ENCODE data around the gene PDE2A.

The PDE2A gene

DNA sequence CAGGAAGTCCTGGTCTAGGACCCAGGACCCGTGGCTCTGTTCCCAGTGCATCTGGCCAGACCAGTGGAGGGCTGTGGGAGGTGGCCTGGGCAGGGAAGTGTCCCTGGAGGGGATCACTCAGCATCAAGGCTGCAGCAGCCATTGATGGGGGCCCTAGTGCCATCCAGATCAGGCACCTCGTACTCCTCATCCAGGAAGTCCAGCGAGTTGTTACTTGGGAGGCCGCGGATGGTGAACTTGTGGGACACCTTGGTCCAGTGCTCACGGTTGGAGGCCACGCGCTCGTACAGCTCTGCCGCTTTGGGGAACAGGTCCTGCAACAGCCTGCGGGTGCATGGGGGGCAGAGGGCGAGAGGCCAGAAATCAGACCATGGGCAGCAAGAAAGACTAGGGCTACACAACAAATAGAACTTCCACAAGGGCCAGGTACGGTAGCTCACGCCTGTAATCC lies 96.9 kb downstream of the PDE2A start:
- in situ Hi-C loops (cut with HindIII; ENCODE audit: low sequenced_read_pairs): no loop called here
- TF ChIP-seq, protein P1, sequence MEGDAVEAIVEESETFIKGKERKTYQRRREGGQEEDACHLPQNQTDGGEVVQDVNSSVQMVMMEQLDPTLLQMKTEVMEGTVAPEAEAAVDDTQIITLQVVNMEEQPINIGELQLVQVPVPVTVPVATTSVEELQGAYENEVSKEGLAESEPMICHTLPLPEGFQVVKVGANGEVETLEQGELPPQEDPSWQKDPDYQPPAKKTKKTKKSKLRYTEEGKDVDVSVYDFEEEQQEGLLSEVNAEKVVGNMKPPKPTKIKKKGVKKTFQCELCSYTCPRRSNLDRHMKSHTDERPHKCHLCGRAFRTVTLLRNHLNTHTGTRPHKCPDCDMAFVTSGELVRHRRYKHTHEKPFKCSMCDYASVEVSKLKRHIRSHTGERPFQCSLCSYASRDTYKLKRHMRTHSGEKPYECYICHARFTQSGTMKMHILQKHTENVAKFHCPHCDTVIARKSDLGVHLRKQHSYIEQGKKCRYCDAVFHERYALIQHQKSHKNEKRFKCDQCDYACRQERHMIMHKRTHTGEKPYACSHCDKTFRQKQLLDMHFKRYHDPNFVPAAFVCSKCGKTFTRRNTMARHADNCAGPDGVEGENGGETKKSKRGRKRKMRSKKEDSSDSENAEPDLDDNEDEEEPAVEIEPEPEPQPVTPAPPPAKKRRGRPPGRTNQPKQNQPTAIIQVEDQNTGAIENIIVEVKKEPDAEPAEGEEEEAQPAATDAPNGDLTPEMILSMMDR (IDR thresholded peaks at IDR 0.05; ENCODE audit: low read depth, low read length): no peak
- no peak overlapping the region for H3K4me3 ChIP-seq (ENCODE audit: low read depth, low read length)
- no peak for DNase-seq (ENCODE audit: low read depth, low spot score)

DNA sequence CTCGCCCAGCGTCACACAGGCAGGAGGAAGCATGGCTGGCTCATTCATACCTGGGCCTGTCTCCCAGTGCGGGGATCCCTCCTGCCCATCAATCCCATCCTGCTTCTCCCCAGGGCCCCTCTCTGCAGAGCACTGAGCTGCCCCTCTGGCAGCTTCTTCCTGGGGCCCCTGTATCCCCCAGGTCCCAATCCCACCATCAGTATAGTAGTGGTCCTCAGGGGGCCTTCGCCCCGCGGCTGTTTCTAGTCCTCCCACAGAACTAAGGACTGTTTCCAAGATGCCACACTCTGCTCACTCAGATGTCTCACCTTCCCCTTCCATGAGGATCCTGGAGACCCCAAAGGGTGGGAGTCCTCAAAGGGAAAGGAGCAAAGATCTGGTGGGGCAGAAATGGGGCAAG lies 97.6 kb downstream of the PDE2A start:
- H3K4me3 ChIP-seq (ENCODE audit: low read depth, low read length): no peak overlapping the region
- TF ChIP-seq, protein P1 (IDR thresholded peaks at IDR 0.05; ENCODE audit: low read depth, low read length): no peak
- in situ Hi-C loops (cut with HindIII; ENCODE audit: low sequenced_read_pairs): no loop called here
- no peak for DNase-seq (ENCODE audit: low read depth, low spot score)

DNA sequence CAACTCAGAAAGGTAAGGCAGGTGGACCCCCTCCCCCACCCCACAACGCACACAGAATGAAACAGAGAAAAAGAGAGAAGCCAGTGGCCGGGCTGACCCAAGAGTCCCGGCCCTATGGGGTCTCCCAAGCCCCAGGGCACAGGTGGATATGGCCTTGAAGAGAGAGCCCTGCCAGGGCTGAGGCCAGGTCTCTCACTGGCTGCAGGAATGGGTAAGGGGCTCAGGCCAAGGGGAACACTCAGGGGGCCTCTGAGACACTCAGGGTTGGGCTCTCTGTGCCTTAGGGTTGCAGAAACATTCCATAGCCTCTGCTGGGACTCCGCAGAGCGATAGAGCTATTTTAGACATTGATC lies 98.0 kb downstream of the PDE2A start:
- H3K4me3 ChIP-seq (ENCODE audit: low read depth, low read length): no peak overlapping the region
- in situ Hi-C loops (cut with HindIII; ENCODE audit: low sequenced_read_pairs): no loop called here
- TF ChIP-seq, protein P1 (IDR thresholded peaks at IDR 0.05; ENCODE audit: low read depth, low read length): no peak
- no peak for DNase-seq (ENCODE audit: low read depth, low spot score)

DNA sequence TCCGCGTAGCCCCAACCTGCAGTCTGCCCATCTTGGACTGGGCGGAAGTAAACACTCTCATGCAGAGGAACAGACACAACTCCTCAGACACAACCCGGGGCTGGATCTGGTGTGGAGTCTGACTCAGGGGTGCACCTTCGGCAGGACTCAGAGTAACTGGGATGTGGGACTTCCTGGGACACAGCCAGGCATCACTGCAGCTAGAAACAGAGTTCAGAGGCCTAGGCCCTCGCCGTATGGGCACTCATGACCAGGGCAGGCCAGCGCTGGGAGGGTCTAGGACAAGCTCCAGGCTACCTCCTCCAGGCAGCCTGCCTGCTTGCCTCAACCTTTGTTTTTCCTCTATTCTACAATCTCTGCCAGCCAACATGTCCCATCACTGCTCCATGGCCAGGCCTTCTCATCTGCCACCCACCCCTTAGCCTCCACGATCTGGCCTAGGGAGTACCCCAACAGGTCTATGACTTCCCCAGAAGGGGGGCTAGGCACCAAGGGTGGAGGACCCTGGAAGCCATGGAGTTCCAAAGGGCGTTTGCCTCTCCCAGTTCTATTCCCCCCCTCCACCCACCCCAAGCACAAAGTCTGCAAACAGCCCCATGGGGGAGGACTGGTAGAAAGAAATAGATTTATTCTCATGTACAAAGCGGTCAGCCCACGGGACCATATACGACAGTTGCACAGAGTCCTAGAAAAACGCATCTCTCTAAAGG lies 98.5 kb downstream of the PDE2A start:
- TF ChIP-seq, protein P1 (IDR thresholded peaks at IDR 0.05; ENCODE audit: low read depth, low read length): no peak
- in situ Hi-C loops (cut with HindIII; ENCODE audit: low sequenced_read_pairs): no loop called here
- no peak for DNase-seq (ENCODE audit: low read depth, low spot score)
- H3K4me3 ChIP-seq (ENCODE audit: low read depth, low read length): no peak overlapping the region

DNA sequence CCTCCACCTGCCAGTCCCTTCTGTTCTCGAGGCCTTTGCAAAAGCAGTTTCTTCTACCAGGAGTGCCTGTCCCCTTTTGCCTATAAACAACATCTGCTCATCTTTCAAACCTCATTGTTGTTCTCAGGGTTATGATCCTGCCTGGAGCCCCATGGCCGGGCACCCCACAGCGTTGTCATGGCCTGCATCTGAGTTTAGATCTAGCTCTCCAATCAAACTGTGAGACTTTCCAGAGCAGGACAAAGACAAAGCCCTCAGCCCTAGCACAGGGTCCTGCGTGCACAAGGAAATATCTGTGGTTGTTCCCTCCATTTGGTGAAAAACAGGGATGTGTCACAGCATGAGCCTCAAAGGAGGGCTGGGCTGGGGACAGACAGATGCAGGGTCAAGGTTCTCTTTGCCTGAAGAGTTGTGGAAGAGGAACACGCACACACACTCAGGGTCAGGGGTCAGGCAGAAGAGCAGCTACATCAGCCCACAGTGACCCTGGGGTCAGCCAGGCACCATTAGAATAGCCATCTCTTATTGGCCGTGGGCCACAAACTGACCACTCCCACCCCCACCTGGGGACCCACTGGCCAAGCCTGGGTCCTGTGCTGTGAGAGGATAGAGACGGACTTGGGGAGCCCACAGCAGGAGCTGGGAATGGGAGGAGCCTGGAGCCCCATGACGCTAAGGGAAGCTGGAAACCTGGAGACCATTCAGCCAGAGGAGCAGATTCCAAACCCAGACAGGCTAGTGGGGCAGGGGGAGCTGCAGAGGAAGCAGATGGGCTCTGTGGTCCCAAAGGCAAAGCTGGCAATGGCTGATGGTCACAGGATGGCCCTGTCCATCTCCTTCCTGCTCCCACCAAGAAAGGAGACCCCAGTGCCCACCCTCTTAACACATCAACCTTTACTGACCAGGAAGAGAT lies 99.4 kb downstream of the PDE2A start:
- no peak overlapping the region for H3K4me3 ChIP-seq (ENCODE audit: low read depth, low read length)
- in situ Hi-C loops (cut with HindIII; ENCODE audit: low sequenced_read_pairs): no loop called here
- TF ChIP-seq, protein P1 (IDR thresholded peaks at IDR 0.05; ENCODE audit: low read depth, low read length): no peak
- no peak for DNase-seq (ENCODE audit: low read depth, low spot score)

DNA sequence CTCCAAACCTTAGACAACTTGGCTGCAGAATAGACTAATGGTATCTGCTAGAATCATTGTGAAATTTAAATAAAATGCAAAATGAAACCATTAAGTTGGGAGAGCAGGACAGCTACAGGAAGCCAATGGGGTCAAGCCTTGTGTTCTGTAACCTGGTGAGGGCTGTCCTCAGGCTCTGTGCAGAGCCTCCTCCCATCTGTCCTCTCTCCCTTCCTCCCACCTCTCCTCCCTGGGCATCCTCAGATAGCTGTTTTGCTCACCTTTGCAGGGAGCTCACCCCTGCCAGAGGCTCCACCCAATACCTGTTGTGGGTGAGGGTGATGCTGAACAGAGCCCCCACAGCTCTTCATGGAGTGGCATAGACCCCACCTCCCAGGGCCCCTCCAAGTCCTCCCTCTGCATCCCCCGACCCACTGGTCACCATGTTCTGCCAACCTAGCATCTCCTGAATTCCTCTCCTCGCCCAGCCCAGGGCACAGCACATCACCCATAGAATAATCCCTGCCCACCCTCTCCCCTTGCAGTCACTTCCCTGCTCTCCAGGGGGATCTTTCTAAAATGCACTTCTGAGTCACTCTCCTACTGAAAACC lies 100.3 kb downstream of the PDE2A start:
- no peak for DNase-seq (ENCODE audit: low read depth, low spot score)
- H3K4me3 ChIP-seq (ENCODE audit: low read depth, low read length): no peak overlapping the region
- TF ChIP-seq, protein P1 (IDR thresholded peaks at IDR 0.05; ENCODE audit: low read depth, low read length): no peak
- in situ Hi-C loops (cut with HindIII; ENCODE audit: low sequenced_read_pairs): no loop called here

All from astrocyte of the spinal cord (primary cell).